Vagina (tissue), 2 donors: Measurements from ENCODE around the gene CWF19L1.

ENCODE experiments used
- CTCF ChIP-seq, 3 experiments: fragments of 450-650 bp in 2 of 3; fragments of 200-600 bp in 1 of 3; sonication (generic) in 1 of 3; IDR thresholded peaks; one replicate each; pipeline ENCODE4 v1.5.1; 2017 to 2019; ENCODE audit warnings: antibody characterized with exemption in 3 of 3, mild to moderate bottlenecking in 2 of 3, moderate library complexity in 2 of 3
- POLR2A ChIP-seq, 2 donors: fragments of 450-650 bp; IDR thresholded peaks; one replicate each; pipeline ENCODE4 v1.6.1; 2017; ENCODE audit warnings: antibody characterized with exemption in 2 of 2, mild to moderate bottlenecking in 2 of 2, moderate library complexity in 2 of 2
- POLR2AphosphoS5 ChIP-seq, 2 donors: sonication (generic); formaldehyde crosslinking; IDR thresholded peaks; one replicate each; pipeline ENCODE4 v1.9.0; 2017; ENCODE audit warnings: antibody characterized with exemption in 2 of 2, mild to moderate bottlenecking in 2 of 2, low read depth in 1 of 2; ENCODE audit not compliant: insufficient read depth in 1 of 2

- TF ChIP-seq CTCF (IDR thresholded peaks at IDR 0.05) = no peak
- TF ChIP-seq POLR2AphosphoS5 (IDR thresholded peaks at IDR 0.05; ENCODE audit: insufficient read depth in 1 of 2, low read depth in 1 of 2) = no peak
- TF ChIP-seq POLR2A (IDR thresholded peaks at IDR 0.05) = no peak
Observed at GRCh38 chr10:100289641-100290040, 22.2 kb upstream of the CWF19L1 start.
